H1 (cell line): ENCODE results near the gene RHOB. TPM values are rescaled to one million over a fixed set of nuclear protein-coding genes. Genes with fewer than 3 reads are reported as not detected.

Source experiments
- CTCF ChIA-PET: fragments of 300-600 bp; sonication (Branson Sonifier 250); formaldehyde crosslinking; loops from one replicate; lab custom pipeline; 2021; ENCODE audit not compliant: partially characterized antibody; lab: Charles Lee
- POLR2A ChIA-PET: fragments of 300-600 bp; sonication (Branson Sonifier 250); formaldehyde crosslinking; loops from one replicate; lab custom pipeline; 2021; ENCODE audit warnings: inconsistent platforms; ENCODE audit not compliant: partially characterized antibody; lab: Charles Lee
- DNase-seq, 2 experiments: peaks; one replicate each; pipeline versions ENCODE4 v3.0.0 to v3.0.0-alpha.2; 2010 to 2022; ENCODE audit warnings: low spot score in 2 of 2, low read depth in 1 of 2, mixed read lengths in 1 of 2
- FAIRE-seq: peaks from 2 replicates; lab custom pipeline; 2011; peaks lifted over from hg19 to GRCh38; lab: Jason Lieb, UNC
- H2AFZ ChIP-seq: 2 replicates; pipeline ENCODE4 v1.8.1; 2012; ENCODE audit warnings: low read length, inconsistent platforms
- H2AK5ac ChIP-seq: 2 replicates; pipeline ENCODE4 v1.6.1; 2013; ENCODE audit warnings: low read depth, low read length
- H2BK120ac ChIP-seq: replicated peaks from 2 replicates; pipeline ENCODE3; 2013; ENCODE audit warnings: low read depth, low read length, inconsistent platforms
- H2BK12ac ChIP-seq: 2 replicates; pipeline ENCODE4 v1.6.1; 2013; ENCODE audit warnings: low read depth, low read length
- H2BK15ac ChIP-seq: 2 replicates; pipeline ENCODE4 v1.6.1; 2013; ENCODE audit warnings: low read length
- H2BK20ac ChIP-seq: 2 replicates; pipeline ENCODE4 v1.6.1; 2013; ENCODE audit warnings: low read length
- H2BK5ac ChIP-seq: 2 replicates; pipeline ENCODE4 v1.6.1; 2013; ENCODE audit warnings: low read depth, low read length
- H3K14ac ChIP-seq: 2 replicates; pipeline ENCODE4 v1.6.1; 2013; ENCODE audit warnings: inconsistent platforms; ENCODE audit not compliant: insufficient read length
- H3K18ac ChIP-seq: 2 replicates; pipeline ENCODE4 v1.6.1; 2013; ENCODE audit warnings: low read length; ENCODE audit errors: extremely low read depth
- H3K23ac ChIP-seq: 2 replicates; pipeline ENCODE4 v1.6.1; 2013; ENCODE audit warnings: inconsistent platforms; ENCODE audit not compliant: insufficient read length
- H3K23me2 ChIP-seq: 2 replicates; pipeline ENCODE4 v1.6.1; 2013; ENCODE audit warnings: low read depth, low read length
- H3K27ac ChIP-seq: 2 replicates; pipeline ENCODE4 v1.6.1; 2011; ENCODE audit warnings: low read depth, low read length, inconsistent platforms
- H3K27me3 ChIP-seq, 4 experiments: replicated peaks in 1 of 4; 1 replicate in 1 of 4; 2 replicates in 3 of 4; pipeline versions ENCODE4 v1.6.1 to v1.8.1; 2011 to 2013; ENCODE audit warnings: low read length in 3 of 4, mild to moderate bottlenecking in 3 of 4, inconsistent platforms in 2 of 4, mixed read lengths in 2 of 4, moderate library complexity in 1 of 4; ENCODE audit not compliant: control insufficient read depth in 3 of 4, insufficient read depth in 3 of 4; ENCODE audit errors: extremely low read depth in 1 of 4
- H3K36me3 ChIP-seq, 4 experiments: 2 replicates each; pipeline versions ENCODE4 v1.6.1 to v1.8.1; 2011 to 2013; ENCODE audit warnings: mild to moderate bottlenecking in 4 of 4, low read length in 3 of 4, moderate library complexity in 2 of 4, control low read depth in 1 of 4, inconsistent platforms in 1 of 4; ENCODE audit not compliant: insufficient read depth in 4 of 4, control insufficient read depth in 2 of 4
- H3K4ac ChIP-seq: replicated peaks from 2 replicates; pipeline ENCODE3; 2013; ENCODE audit warnings: low read length, low read depth, mixed read lengths, inconsistent platforms; ENCODE audit not compliant: insufficient read length
- H3K4me1 ChIP-seq, 4 experiments: replicated peaks in 1 of 4; 1 replicate in 1 of 4; 2 replicates in 3 of 4; pipeline versions ENCODE4 v1.6.1 to v1.8.1; 2011 to 2013; ENCODE audit warnings: low read length in 3 of 4, inconsistent platforms in 2 of 4, mixed read lengths in 1 of 4; ENCODE audit not compliant: insufficient read depth in 4 of 4, control insufficient read depth in 3 of 4
- H3K4me2 ChIP-seq, 2 experiments: 2 replicates each; pipeline versions ENCODE4 v1.6.1 to v1.8.1; 2011 to 2013; ENCODE audit warnings: low read depth in 2 of 2, low read length in 2 of 2, control low read depth in 1 of 2, inconsistent platforms in 1 of 2, mild to moderate bottlenecking in 1 of 2; ENCODE audit not compliant: insufficient read depth in 1 of 2
- H3K4me3 ChIP-seq, 4 experiments: fragments of 200-600, 300-600 bp in 1 of 4; sonication (generic), shearing (Covaris generic), sonication (Bioruptor Twin) in 1 of 4; 2 replicates each; pipeline versions ENCODE4 v1.5.1 to v1.8.1; 2011 to 2016; ENCODE audit warnings: low read length in 4 of 4, low read depth in 3 of 4, control low read depth in 2 of 4, inconsistent platforms in 2 of 4, mild to moderate bottlenecking in 2 of 4, mixed read lengths in 1 of 4, moderate library complexity in 1 of 4; ENCODE audit not compliant: insufficient read depth in 2 of 4; ENCODE audit errors: extremely low read depth in 1 of 4
- H3K56ac ChIP-seq: replicated peaks from 2 replicates; pipeline ENCODE3; 2013; ENCODE audit warnings: low read depth, mild to moderate bottlenecking, mixed read lengths, low read length, inconsistent platforms; ENCODE audit not compliant: insufficient read length
- H3K79me1 ChIP-seq: 2 replicates; pipeline ENCODE4 v1.6.1; 2013; ENCODE audit warnings: low read depth, low read length, control low read depth
- H3K79me2 ChIP-seq, 2 experiments: 2 replicates each; pipeline versions ENCODE4 v1.6.1 to v1.8.1; 2012 to 2013; ENCODE audit warnings: low read length in 2 of 2, mild to moderate bottlenecking in 2 of 2, inconsistent platforms in 1 of 2; ENCODE audit not compliant: insufficient read depth in 2 of 2, control insufficient read depth in 1 of 2
- H3K9ac ChIP-seq, 4 experiments: replicated peaks in 1 of 4; 1 replicate in 1 of 4; 2 replicates in 3 of 4; pipeline versions ENCODE4 v1.6.1 to v1.8.1; 2011 to 2013; ENCODE audit warnings: low read depth in 3 of 4, low read length in 3 of 4, control low read depth in 2 of 4, mild to moderate bottlenecking in 2 of 4, moderate library complexity in 2 of 4, inconsistent platforms in 1 of 4; ENCODE audit errors: extremely low read depth in 1 of 4
- H3K9me3 ChIP-seq, 2 experiments: 2 replicates each; pipeline versions ENCODE4 v1.6.1 to v1.8.1; 2012 to 2013; ENCODE audit warnings: mild to moderate bottlenecking in 2 of 2, moderate library complexity in 2 of 2, control low read depth in 1 of 2, inconsistent platforms in 1 of 2, low read depth in 1 of 2, low read length in 1 of 2, mixed read lengths in 1 of 2; ENCODE audit not compliant: insufficient read depth in 2 of 2
- H4K20me1 ChIP-seq, 2 experiments: replicated peaks in 1 of 2; 2 replicates each; pipeline versions ENCODE3 to v1.8.1; 2011 to 2013; ENCODE audit warnings: inconsistent platforms in 2 of 2, low read length in 2 of 2, mild to moderate bottlenecking in 1 of 2; ENCODE audit not compliant: insufficient read depth in 2 of 2, control insufficient read depth in 1 of 2
- H4K5ac ChIP-seq: 2 replicates; pipeline ENCODE4 v1.6.1; 2013; ENCODE audit warnings: low read length, low read depth, mixed read lengths, inconsistent platforms; ENCODE audit not compliant: insufficient read length
- H4K8ac ChIP-seq: 2 replicates; pipeline ENCODE4 v1.8.0; 2013; ENCODE audit warnings: mild to moderate bottlenecking, moderate library complexity, low read length, inconsistent platforms; ENCODE audit not compliant: insufficient read depth; ENCODE audit errors: extremely low read depth
- H4K91ac ChIP-seq: replicated peaks from 2 replicates; pipeline ENCODE3; 2013; ENCODE audit warnings: low read length, mixed read lengths, inconsistent platforms; ENCODE audit not compliant: insufficient read length
- CEBPB ChIP-seq: IDR thresholded peaks from 2 replicates; pipeline ENCODE4 v1.6.1; 2012; ENCODE audit warnings: low read depth, low read length
- SRF ChIP-seq: IDR thresholded peaks from 2 replicates; pipeline ENCODE4 v1.6.1; 2011; ENCODE audit warnings: mild to moderate bottlenecking, low read depth, low read length, moderate library complexity
- WGBS, 2 experiments: shearing (Covaris generic) in 1 of 2; methylation state at CpG; one replicate each; pipeline versions ENCODE4 v1.1.6 to v1.1.7; 2013 to 2015; ENCODE audit warnings: low lambda C conversion rate in 2 of 2, mixed read lengths in 2 of 2, inconsistent platforms in 1 of 2, low coverage in 1 of 2, missing lambda C conversion rate in 1 of 2; ENCODE audit not compliant: insufficient replicate concordance in 2 of 2, insufficient coverage in 1 of 2, insufficient read length in 1 of 2; ENCODE audit errors: extremely low coverage in 1 of 2, missing lambda C conversion rate in 1 of 2; 5-methylcytosine and 5-hydroxymethylcytosine counted together
- polyA plus RNA-seq, 7 experiments: library from polyadenylated mRNA; depleted of rRNA in 3 of 7; stranded (reverse) in 5 of 7; unstranded in 2 of 7; fragments of >200 nt in 5 of 7; fragments of 200-250 nt in 2 of 7; gene quantifications; 1 replicate in 5 of 7; 2 replicates in 1 of 7; 4 replicates in 1 of 7; pipeline versions ENCODE4 v1.2.1 to v1.2.3, GENCODE V29; 2011 to 2013; ENCODE audit warnings: missing spikeins in 2 of 7, mixed read lengths in 2 of 7
- total RNA-seq: library from RNA; stranded (reverse); fragmentation: NEBNext Ultra II Directional; extraction: Animal tissue kit (Norgen Biotek cat#: 25700); gene quantifications from 2 replicates; pipeline ENCODE4 v1.2.1, GENCODE V29; 2021

RHOB gene
- total and polyA plus RNA-seq, 2 of the 8 experiments (the other 6 are each of a cell fraction or from before 2014, with no cell fraction given) = 9.3 to 9.5 TPM

DNA sequence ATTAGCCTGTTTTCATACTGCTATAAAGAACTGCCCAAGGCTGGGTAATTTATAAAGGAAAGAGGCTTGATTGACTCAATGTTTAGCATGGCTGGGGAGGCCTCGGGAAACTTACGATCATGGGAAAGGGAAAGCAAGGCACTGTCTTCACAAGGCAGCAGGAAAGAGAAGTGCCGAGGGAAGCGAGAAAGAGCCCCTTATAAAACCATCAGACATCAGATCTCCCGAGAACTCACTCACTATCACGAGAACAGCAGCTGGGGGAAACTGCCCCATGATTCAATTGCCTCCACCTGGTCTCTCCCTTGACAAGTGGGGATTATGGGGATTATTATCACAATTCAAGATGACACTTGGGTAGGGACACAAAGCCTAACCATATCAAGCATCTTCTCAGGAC lies 23.3 kb downstream of the RHOB start:
- Histone ChIP-seq H3K23ac (no peak overlapping the region), H2BK20ac (no peak overlapping the region), H3K4me2 (no peak overlapping the region), H3K27me3 (0 out of 7 replicates have a peak, but pooled peaks cover 0 to 2% (median 0%) of the 10 kb centered on the region in 4 experiments), H3K36me3 (no peaks in the 10 kb centered on the region), H2BK5ac (no peak overlapping the region), H3K4ac (no peak overlapping the region), H3K18ac (no peak overlapping the region), H3K9me3 (no peaks in the 10 kb centered on the region), H3K27ac (no peak overlapping the region), H2BK120ac (no peak overlapping the region), H3K4me1 (peaks cover 0 to 2% (median 0%) of the 10 kb centered on the region in 4 experiments; a peak in 1 of 7 replicates), H3K14ac (no peak overlapping the region), H3K4me3 (no peak overlapping the region), H2AK5ac (no peak overlapping the region), H4K20me1 (no peaks in the 10 kb centered on the region), H3K23me2 (no peaks in the 10 kb centered on the region), H3K9ac (no peak overlapping the region), H4K8ac (no peak overlapping the region), H2AFZ (no peak overlapping the region), H3K56ac (no peak overlapping the region), H2BK15ac (no peak overlapping the region), H3K79me2 (no peaks in the 10 kb centered on the region), H3K79me1 (no peaks in the 10 kb centered on the region), H4K91ac (no peak overlapping the region), H4K5ac (no peak overlapping the region), H2BK12ac (no peak overlapping the region)
- WGBS, 2 experiments = 83% methylated on average over 6 of the region's 6 CpGs; no CpG with 5 or more reads in 1 of the 2 experiments
- FAIRE-seq (no peak), DNase-seq (no peak)
- ChIA-PET POLR2A (interaction anchor here (4.7 kb wide), 1 partner anchor 23 kb away, joined by 30 read pairs; the partner anchor contains the start of gene RHOB), CTCF (interaction anchor here (2.7 kb wide), 1 partner anchor 59 kb away, joined by 6 read pairs; no protein-coding TSS in a partner anchor)
- no peak for TF ChIP-seq SRF
- TF ChIP-seq CEBPB = no peak
- TF ChIP-seq, all 59 proteins: peak for 0
